GM13977 (cell line): Measurements from ENCODE around the gene ASB6.

ENCODE experiments used
- DNase-seq: peaks from one replicate; pipeline ENCODE4 v3.0.0; 2012; ENCODE audit warnings: low spot score
- CTCF ChIP-seq: IDR thresholded peaks from 2 replicates; pipeline ENCODE4 v1.5.1; 2012; ENCODE audit warnings: mild to moderate bottlenecking, control low read depth; ENCODE audit not compliant: insufficient read depth; ENCODE audit errors: extremely low read depth, missing control alignments
- in situ Hi-C: fragments of 300-500 bp; cut with MboI; formaldehyde crosslinking; loops from one replicate; pipeline ENCODE4 v1.12.0; 2022; ENCODE audit warnings: low sequenced_read_pairs, low pct_unique_long_range_greater_than_20kb, mixed read lengths, inconsistent platforms; ENCODE audit not compliant: unreplicated experiment

ASB6 gene

GRCh38 chr9:129682381-129682780, 40.4 kb upstream of the ASB6 start:
- in situ Hi-C loops = no loop called here
- DNase-seq = no peak
- TF ChIP-seq CTCF = no peak

DNA sequence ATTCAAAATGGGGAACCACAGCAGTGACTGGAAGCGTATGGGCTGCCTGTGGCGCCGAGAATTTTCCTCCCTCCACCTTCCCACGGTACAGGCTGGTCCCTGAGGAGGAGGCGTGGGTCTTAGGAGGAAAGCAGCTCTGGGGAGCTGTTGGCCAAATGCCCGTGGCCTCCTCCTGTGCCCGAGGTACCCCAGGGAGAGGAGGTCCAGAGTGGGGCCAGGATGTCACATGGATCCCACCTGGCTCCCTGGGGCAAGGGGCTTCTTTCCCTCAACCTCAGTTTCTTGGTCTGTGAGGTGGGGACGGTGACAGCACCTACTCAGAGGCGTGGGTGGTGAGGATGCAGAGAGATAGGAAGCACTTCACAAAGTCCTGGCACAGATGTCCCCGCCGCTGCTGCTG, 40.0 kb upstream of the ASB6 start:
- in situ Hi-C loops = no loop called here
- DNase-seq = no peak
- no peak for TF ChIP-seq CTCF

DNA sequence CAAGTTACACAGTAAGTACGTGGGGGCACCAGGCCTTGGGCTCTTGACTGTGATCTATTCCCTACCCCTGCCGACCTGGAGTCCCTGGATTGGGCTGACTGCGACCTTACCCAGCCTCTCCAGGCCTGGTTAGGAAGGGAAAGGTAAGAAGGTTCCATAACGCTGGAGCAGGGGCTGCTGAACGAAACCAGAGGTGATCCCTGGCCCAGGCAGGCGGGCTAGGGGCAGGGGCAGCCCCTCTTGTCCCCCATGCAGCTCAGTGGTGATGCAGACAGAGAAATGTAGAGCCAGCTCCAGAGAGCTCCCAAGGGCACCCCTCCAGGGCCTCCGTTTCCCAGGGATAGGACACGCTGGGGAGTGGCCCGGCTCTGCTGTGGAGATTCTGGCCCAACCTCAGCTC, 37.6 kb upstream of the ASB6 start:
- in situ Hi-C loops = no loop called here
- no peak for DNase-seq
- TF ChIP-seq CTCF = no peak

DNA sequence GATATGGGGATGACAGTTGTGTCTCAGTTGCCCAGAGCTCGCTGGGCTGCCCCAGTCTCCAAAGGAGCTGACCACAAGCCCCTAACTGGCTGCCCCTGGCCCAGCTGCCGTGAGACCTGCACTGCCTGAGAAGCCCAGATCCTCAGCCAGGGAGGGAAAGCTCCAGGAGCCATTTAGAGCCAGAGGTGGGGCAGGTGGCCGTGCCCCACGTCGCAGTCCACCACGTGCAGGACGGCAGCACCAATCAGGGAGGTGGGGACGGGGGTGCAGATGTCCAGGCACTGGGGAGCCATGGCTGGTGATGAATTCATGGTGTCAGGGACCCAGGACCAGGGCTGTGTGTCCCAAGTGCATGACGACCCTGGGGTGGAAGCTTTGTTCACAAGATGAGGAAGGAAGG, 36.9 kb upstream of the ASB6 start:
- in situ Hi-C loops = no loop called here
- no peak for TF ChIP-seq CTCF
- no peak for DNase-seq

GRCh38 chr9:129677456-129677855, 35.5 kb upstream of the ASB6 start:
- DNase-seq = no peak
- no peak for TF ChIP-seq CTCF
- in situ Hi-C loops = no loop called here

DNA sequence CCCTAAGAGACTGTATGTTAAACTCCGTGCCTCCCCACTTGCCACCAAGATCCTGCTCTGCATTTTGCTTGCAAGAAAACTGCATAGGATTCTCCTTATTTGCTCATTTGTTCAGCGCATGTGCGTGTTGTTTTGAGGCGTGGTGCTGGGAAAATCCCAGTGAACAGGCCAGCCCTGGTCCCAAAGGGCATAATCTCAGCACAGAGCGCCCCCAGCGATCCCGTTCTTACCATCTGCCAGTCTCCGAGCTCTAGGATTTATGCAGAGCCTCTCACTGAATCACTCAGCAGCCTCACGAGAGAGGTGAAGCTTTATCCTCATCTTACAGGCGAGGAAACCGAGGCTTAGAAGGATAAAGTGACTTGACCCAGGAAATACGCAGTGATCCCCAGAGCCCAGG, 35.0 kb upstream of the ASB6 start:
- no peak for DNase-seq
- no peak for TF ChIP-seq CTCF
- in situ Hi-C loops = no loop called here

DNA sequence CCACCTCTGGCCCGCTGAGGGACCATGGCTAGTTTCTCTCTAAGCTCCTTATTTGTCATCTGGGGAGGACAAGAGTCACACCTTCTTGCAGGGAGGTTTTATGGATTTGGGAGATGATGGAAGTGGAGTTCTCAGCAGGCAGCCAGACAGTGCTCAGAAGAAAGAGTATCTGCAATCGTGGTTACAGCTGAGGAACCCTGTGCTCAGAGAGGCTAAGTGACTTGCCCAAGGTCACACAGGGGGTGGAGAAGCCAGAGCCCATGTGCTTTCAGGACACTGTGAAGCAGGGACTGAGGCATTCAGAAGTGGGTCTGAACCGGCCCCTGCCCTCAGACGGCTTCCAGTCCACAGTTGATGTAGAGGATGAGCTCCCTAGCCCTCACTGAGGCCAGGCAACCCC, 34.3 kb upstream of the ASB6 start:
- in situ Hi-C loops = no loop called here
- no peak for DNase-seq
- TF ChIP-seq CTCF = no peak
